Esophagus (tissue), 2 donors: Measurements from ENCODE around the gene TMEM222. TPM values are rescaled to one million over a fixed set of nuclear protein-coding genes. Genes with fewer than 3 reads are reported as not detected.
A peak's percentile ranks its signal among the peaks of the same experiment; 100 is the strongest.
"Not testable (repeated sequence)": the region's sequence is repeated elsewhere in the genome, so short reads cannot be mapped to it uniquely, and the experiment has no call there.

Source experiments
- H3K27ac ChIP-seq, 2 donors: one replicate each; pipeline ENCODE4 v1.5.1; 2013; ENCODE audit warnings: low read depth in 2 of 2, mild to moderate bottlenecking in 2 of 2, inconsistent platforms in 1 of 2, low read length in 1 of 2, moderate library complexity in 1 of 2
- H3K27me3 ChIP-seq, 2 donors: one replicate each; pipeline ENCODE4 v1.6.1; 2013; ENCODE audit warnings: low read length in 2 of 2, control low read depth in 1 of 2, mild to moderate bottlenecking in 1 of 2; ENCODE audit not compliant: insufficient read depth in 2 of 2, control insufficient read depth in 1 of 2
- H3K36me3 ChIP-seq, 2 donors: one replicate each; pipeline ENCODE4 v1.6.1; 2013; ENCODE audit warnings: low read length in 1 of 2; ENCODE audit not compliant: control insufficient read depth in 2 of 2, insufficient read depth in 2 of 2
- H3K4me1 ChIP-seq, 2 donors: one replicate each; pipeline ENCODE4 v1.6.1; 2013; ENCODE audit warnings: low read length in 1 of 2; ENCODE audit not compliant: control insufficient read depth in 2 of 2, insufficient read depth in 2 of 2
- H3K4me3 ChIP-seq, 2 donors: one replicate each; pipeline ENCODE4 v1.5.1; 2013; ENCODE audit warnings: low read length in 2 of 2, mild to moderate bottlenecking in 2 of 2, low read depth in 1 of 2, moderate library complexity in 1 of 2
- H3K9me3 ChIP-seq, 2 donors: one replicate each; pipeline ENCODE4 v1.6.1; 2013; ENCODE audit warnings: mild to moderate bottlenecking in 2 of 2, low read depth in 1 of 2, low read length in 1 of 2, moderate library complexity in 1 of 2; ENCODE audit not compliant: control insufficient read depth in 2 of 2, insufficient read depth in 1 of 2
- WGBS, 2 donors: extraction: QIAGEN DNeasy Blood & Tissue Kit; methylation state at CpG; one replicate each; pipeline ENCODE4 v1.1.7; 2013; 5-methylcytosine and 5-hydroxymethylcytosine counted together
- polyA plus RNA-seq, 2 donors: library from polyadenylated mRNA; stranded (reverse); fragments of 200-250 nt; gene quantifications; one replicate each; pipeline ENCODE4 v1.2.3, GENCODE V29; 2013
- donor health status: healthy with polysubstance abuse.
- donor health status: Bipolar disorder and iron deficiency.

The TMEM222 gene
- polyA plus RNA-seq, 2 donors, result 31.5 to 46.6 TPM

GRCh38 chr1:27381969-27382762 lies 60.2 kb downstream of the TMEM222 start:
- no peaks in the 10 kb centered on the region for H3K9me3 ChIP-seq
- H3K4me3 ChIP-seq, result peak overlapping the region; percentile 46 to 54
- peak overlapping the region; percentile 1 to 97 for H3K27ac ChIP-seq
- H3K4me1 ChIP-seq, result peaks cover 4 to 27% of the 10 kb centered on the region in 2 donors
- WGBS, 2 donors, result 57 to 63% methylated on average over 14 to 18 of the region's 18 CpGs
- H3K27me3 ChIP-seq, result no peaks in the 10 kb centered on the region
- no peaks in the 10 kb centered on the region for H3K36me3 ChIP-seq

- Histone ChIP-seq H3K36me3 (no peaks in the 10 kb centered on the region), H3K27ac (peak within 1 kb of the TSS; percentile 17 to 97), H3K4me1 (peaks cover 4 to 27% of the 10 kb centered on the region in 2 donors), H3K4me3 (peak within 1 kb of the TSS; percentile 46 to 54), H3K27me3 (no peaks in the 10 kb centered on the region), H3K9me3 (no peaks in the 10 kb centered on the region)
- 12 to 16% methylated on average over 43 of the region's 43 CpGs for WGBS, 2 donors
Measured at GRCh38 chr1:27383039-27383605, 61.2 kb downstream of the TMEM222 start, which contains the start of gene CD164L2. Gene CD164L2, minus strand, starts transcription at chr1:27383333. Its CDS starts 94 bp downstream, at chr1:27383239.

DNA sequence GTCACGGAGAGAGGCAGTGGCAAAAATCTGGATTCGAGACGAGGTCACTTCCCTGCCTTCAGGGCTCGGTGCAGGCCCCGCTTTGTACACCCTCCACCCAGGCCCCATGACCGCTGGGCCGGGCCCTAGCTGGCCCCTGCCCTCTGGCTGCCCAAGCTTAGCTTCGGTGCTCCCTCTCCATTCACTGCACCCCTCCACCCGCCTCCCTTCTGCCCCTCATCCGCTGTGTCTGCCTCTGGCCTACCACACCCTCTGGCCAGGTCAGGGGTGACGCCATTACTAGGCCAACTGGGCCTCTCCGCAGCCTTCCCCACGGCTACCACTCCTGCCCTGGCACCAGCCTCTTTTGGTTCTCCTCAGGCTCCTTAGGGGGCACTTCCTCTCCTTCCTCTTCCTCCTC lies 61.7 kb downstream of the TMEM222 start:
- 84 to 88% methylated on average over 13 of the region's 13 CpGs for WGBS, 2 donors
- Histone ChIP-seq H3K9me3 (no peaks in the 10 kb centered on the region), H3K36me3 (no peaks in the 10 kb centered on the region), H3K27ac (no peak overlapping the region), H3K4me3 (no peak overlapping the region), H3K4me1 (peaks cover 4 to 27% of the 10 kb centered on the region in 2 donors), H3K27me3 (no peaks in the 10 kb centered on the region)

DNA sequence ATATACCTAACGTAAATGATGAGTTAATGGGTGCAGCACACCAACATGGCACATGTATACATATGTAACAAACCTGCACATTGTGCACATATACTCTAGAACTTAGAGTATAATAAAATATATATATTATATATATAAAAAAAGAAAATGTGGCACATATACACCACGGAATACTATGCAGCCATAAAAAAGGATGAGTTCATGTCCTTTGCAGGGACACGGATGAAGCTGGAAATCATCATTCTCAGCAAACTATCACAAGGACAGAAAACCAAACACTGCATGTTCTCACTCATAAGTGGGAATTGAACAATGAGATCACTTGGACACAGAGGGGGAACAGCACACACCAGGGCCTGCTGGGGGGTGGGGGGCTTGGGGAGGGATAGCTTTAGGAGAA lies 62.8 kb downstream of the TMEM222 start:
- H3K9me3 ChIP-seq, H3K27me3 ChIP-seq, H3K27ac ChIP-seq, H3K36me3 ChIP-seq, H3K4me3 ChIP-seq: not testable (repeated sequence)
- H3K4me1 ChIP-seq, result peaks cover 0 to 18% of the 10 kb centered on the region in 2 donors
- WGBS, 2 donors, result 87 to 95% methylated on average over 3 of the region's 3 CpGs

Other genes with a start within 250 kb of the TMEM222 start
- 10 to 100 TPM in 1 of 2 donors, 1 to 10 TPM in 1; 9.1 to 16.1 TPM for gene SLC9A1, start 167.0 kb upstream of the TMEM222 start, polyA plus RNA-seq
- 1 to 10 TPM; 9.8 to 10.0 TPM for gene WDTC1, start 87.5 kb upstream of the TMEM222 start, polyA plus RNA-seq
- gene SYTL1, start 19.9 kb downstream of the TMEM222 start, polyA plus RNA-seq, result 100 to 1,000 TPM; 136 to 302 TPM
- 100 to 1,000 TPM in 1 of 2 donors, 10 to 100 TPM in 1; 48.5 to 110 TPM for gene MAP3K6, start 44.8 kb downstream of the TMEM222 start, polyA plus RNA-seq
- gene FCN3, start 52.7 kb downstream of the TMEM222 start, polyA plus RNA-seq, result 1 to 10 TPM; 1.6 to 2.6 TPM
- 10 to 100 TPM; 10.5 to 14.5 TPM for gene CD164L2, start 61.2 kb downstream of the TMEM222 start, polyA plus RNA-seq
- under 1 TPM; 0.22 to 0.25 TPM for gene GPR3, start 70.5 kb downstream of the TMEM222 start, polyA plus RNA-seq
- gene WASF2, start 168.0 kb downstream of the TMEM222 start, polyA plus RNA-seq, result 10 to 100 TPM; 47.8 TPM